B cell (primary cell): ENCODE results near the gene TRIM29. TPM values are rescaled to one million over a fixed set of nuclear protein-coding genes. Genes with fewer than 3 reads are reported as not detected.

Source experiments
- ATAC-seq: fragments of 200-7000 bp; cut with Tn5 transposase; one replicate; pipeline ENCODE4 v1.10.0; 2021; ENCODE audit warnings: low read depth, mild to moderate bottlenecking, moderate number of reproducible peaks, moderate library complexity
- CTCF ChIA-PET: fragments of 350-600 bp; sonication (Branson Sonifier 250); formaldehyde crosslinking; loops from one replicate; lab custom pipeline; 2021; ENCODE audit warnings: antibody characterized with exemption, inconsistent platforms; lab: Charles Lee
- POLR2A ChIA-PET: fragments of 350-600 bp; sonication (Branson Sonifier 250); formaldehyde crosslinking; loops from one replicate; lab custom pipeline; 2021; ENCODE audit warnings: antibody characterized with exemption; lab: Charles Lee
- DNase-seq: peaks from one replicate; pipeline ENCODE4 v3.0.0; 2013
- H2AFZ ChIP-seq: 2 replicates; pipeline ENCODE4 v1.6.1; 2012; ENCODE audit warnings: mild to moderate bottlenecking, low read depth, low read length; ENCODE audit not compliant: insufficient read depth, poor library complexity, severe bottlenecking
- H3K27ac ChIP-seq, 2 donors: 1 replicate in 1 of 2; 2 replicates in 1 of 2; pipeline ENCODE4 v1.5.1; 2012 to 2013; ENCODE audit warnings: low read length in 2 of 2, mild to moderate bottlenecking in 2 of 2, moderate library complexity in 1 of 2
- H3K27me3 ChIP-seq, 4 experiments: fragments of 200-600 bp in 1 of 4; sonication (generic) in 1 of 4; replicated peaks in 1 of 4; 1 replicate in 2 of 4; 2 replicates in 2 of 4; pipeline versions ENCODE4 v1.6.1 to v1.7.0; 2013 to 2016; ENCODE audit warnings: low read length in 3 of 4, mild to moderate bottlenecking in 2 of 4, mixed read lengths in 1 of 4, moderate library complexity in 1 of 4; ENCODE audit not compliant: insufficient read depth in 4 of 4, control insufficient read depth in 3 of 4; ENCODE audit errors: control extremely low read depth in 1 of 4
- H3K36me3 ChIP-seq, 2 experiments: replicated peaks in 1 of 2; 1 replicate in 1 of 2; 2 replicates in 1 of 2; pipeline versions ENCODE4 v1.6.1 to v1.7.1; 2013; ENCODE audit warnings: low read length in 1 of 2; ENCODE audit not compliant: insufficient read depth in 2 of 2, control insufficient read depth in 1 of 2; ENCODE audit errors: control extremely low read depth in 1 of 2, extremely low read depth in 1 of 2
- H3K4me1 ChIP-seq, 2 donors: fragments of 200-600 bp in 1 of 2; sonication (generic) in 1 of 2; 1 replicate in 1 of 2; 2 replicates in 1 of 2; pipeline versions ENCODE4 v1.5.1 to v1.6.1; 2013 to 2017; ENCODE audit warnings: low read length in 2 of 2; ENCODE audit not compliant: control insufficient read depth in 2 of 2, insufficient read depth in 2 of 2
- H3K4me2 ChIP-seq: replicated peaks from 2 replicates; pipeline ENCODE3; 2012; ENCODE audit warnings: mild to moderate bottlenecking, low read depth, low read length; ENCODE audit not compliant: poor library complexity, severe bottlenecking
- H3K4me3 ChIP-seq, 5 experiments: fragments of 200-600 bp in 1 of 5; sonication (generic) in 1 of 5; 1 replicate in 3 of 5; 2 replicates in 2 of 5; pipeline versions ENCODE4 v1.5.1 to v1.7.0; 2011 to 2016; ENCODE audit warnings: low read length in 4 of 5, mild to moderate bottlenecking in 4 of 5, low read depth in 2 of 5, control low read depth in 1 of 5, moderate library complexity in 1 of 5; ENCODE audit not compliant: insufficient read depth in 1 of 5; ENCODE audit errors: control extremely low read depth in 1 of 5, extremely low read depth in 1 of 5
- H3K79me2 ChIP-seq: fragments of 200-600 bp; sonication (generic); one replicate; pipeline ENCODE4 v1.6.0; 2016; ENCODE audit warnings: low read length; ENCODE audit not compliant: control insufficient read depth, insufficient read depth
- H3K9ac ChIP-seq: fragments of 200-600 bp; sonication (generic); 2 replicates; pipeline ENCODE4 v1.6.1; 2017; ENCODE audit warnings: mild to moderate bottlenecking, low read length, moderate library complexity
- H3K9me3 ChIP-seq, 3 donors: one replicate each; pipeline versions ENCODE4 v1.6.1 to v1.7.1; 2013; ENCODE audit warnings: low read length in 2 of 3; ENCODE audit not compliant: control insufficient read depth in 2 of 3, insufficient read depth in 1 of 3; ENCODE audit errors: control extremely low read depth in 1 of 3
- H4K20me1 ChIP-seq: 2 replicates; pipeline ENCODE4 v1.6.0; 2012; ENCODE audit warnings: mild to moderate bottlenecking, low read length; ENCODE audit not compliant: insufficient read depth, control insufficient read depth, poor library complexity, severe bottlenecking
- H3K27ac Mint-ChIP-seq: one replicate; pipeline ENCODE4 v1.8.0; 2021; ENCODE audit warnings: mixed read lengths
- H3K27me3 Mint-ChIP-seq: one replicate; pipeline ENCODE4 v1.8.0; 2021; ENCODE audit warnings: mixed read lengths
- H3K4me1 Mint-ChIP-seq: one replicate; pipeline ENCODE4 v1.8.0; 2021; ENCODE audit warnings: mixed read lengths
- H3K4me3 Mint-ChIP-seq: one replicate; pipeline ENCODE4 v1.8.0; 2021; ENCODE audit warnings: mixed read lengths
- H3K9me3 Mint-ChIP-seq: one replicate; pipeline ENCODE4 v1.8.0; 2022; ENCODE audit warnings: mixed read lengths; ENCODE audit not compliant: insufficient read depth
- EZH2 ChIP-seq: IDR thresholded peaks from 2 replicates; pipeline ENCODE4 v1.6.1; 2012; ENCODE audit warnings: borderline replicate concordance, low read depth, mild to moderate bottlenecking, moderate library complexity, low read length; ENCODE audit not compliant: insufficient read depth, poor library complexity, severe bottlenecking
- WGBS: methylation state at CpG from one replicate; pipeline ENCODE4 v1.1.5; 2013; ENCODE audit warnings: missing lambda C conversion rate; ENCODE audit not compliant: insufficient coverage; 5-methylcytosine and 5-hydroxymethylcytosine counted together
- intact Hi-C: fragments of 100-400 bp; cut with micrococcal nuclease; formaldehyde crosslinking; loops from one replicate; pipeline ENCODE4 v1.10.0; 2022
- polyA plus RNA-seq: library from polyadenylated mRNA; depleted of rRNA; stranded (reverse); fragments of >200 nt; gene quantifications from 2 replicates; pipeline ENCODE4 v1.2.3, GENCODE V29; 2012
- total RNA-seq, 2 donors: library from RNA; stranded (reverse); fragments of 120-200 nt in 1 of 2; gene quantifications; 1 replicate in 1 of 2; 2 replicates in 1 of 2; pipeline versions ENCODE4 v1.2.3 to v1.2.4, GENCODE V29; 2013 to 2022
- TF ChIP-seq, protein P1 (sequence below): fragments of 200-600 bp; IDR thresholded peaks from one replicate; pipeline ENCODE4 v1.8.0; 2022; ENCODE audit warnings: antibody characterized with exemption, mild to moderate bottlenecking

The TRIM29 gene
- total and polyA plus RNA-seq, 2 donors (not counting 1 experiment from before 2014, with no cell fraction given), result not detected

DNA sequence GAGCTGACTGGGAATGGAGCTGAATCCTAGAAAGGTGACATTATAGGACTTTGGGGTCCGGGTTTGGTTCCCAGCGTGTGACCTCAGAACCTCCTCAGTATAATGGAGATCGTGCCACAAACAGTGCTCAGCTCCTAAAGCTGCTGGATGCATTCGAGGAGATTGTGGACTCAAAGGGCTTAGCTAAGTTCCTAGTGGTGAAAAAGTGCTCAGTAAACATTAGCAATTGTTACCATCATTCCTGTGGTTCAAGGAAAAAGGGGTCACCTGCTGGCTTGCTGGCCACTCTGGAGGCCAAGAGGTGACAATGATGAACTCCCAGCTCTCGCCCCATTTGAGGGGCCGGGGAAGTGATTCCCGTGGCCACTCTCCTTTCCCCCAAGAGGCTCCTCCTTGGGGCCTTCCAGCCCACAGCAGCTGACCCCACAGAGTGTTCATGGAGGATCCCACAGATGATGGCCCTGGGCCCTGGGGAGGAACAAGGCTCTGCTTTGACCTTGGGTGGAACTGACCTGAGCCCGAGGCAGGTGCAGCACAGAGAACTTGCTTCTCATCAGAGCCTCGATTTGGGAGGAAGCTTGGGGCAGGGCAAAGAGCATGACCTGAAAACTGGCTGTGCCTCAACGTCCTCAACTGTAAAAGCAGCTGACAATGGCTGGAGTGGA lies 40.1 kb downstream of the TRIM29 start:
- Mint-ChIP-seq H3K4me3 (no peak overlapping the region), H3K27ac (no peak overlapping the region), H3K4me1 (no peaks in the 10 kb centered on the region), H3K9me3 (no peaks in the 10 kb centered on the region), H3K27me3 (peaks cover 31% of the 10 kb centered on the region)
- Histone ChIP-seq H4K20me1 (no peaks in the 10 kb centered on the region), H3K4me3 (no peak overlapping the region), H3K36me3 (no peaks in the 10 kb centered on the region), H3K4me2 (no peak overlapping the region), H3K9me3 (no peaks in the 10 kb centered on the region), H3K27me3 (no peaks in the 10 kb centered on the region), H3K4me1 (no peaks in the 10 kb centered on the region), H2AFZ (no peak overlapping the region), H3K27ac (no peak overlapping the region), H3K79me2 (no peaks in the 10 kb centered on the region), H3K9ac (no peak overlapping the region)
- TF ChIP-seq, protein P1, sequence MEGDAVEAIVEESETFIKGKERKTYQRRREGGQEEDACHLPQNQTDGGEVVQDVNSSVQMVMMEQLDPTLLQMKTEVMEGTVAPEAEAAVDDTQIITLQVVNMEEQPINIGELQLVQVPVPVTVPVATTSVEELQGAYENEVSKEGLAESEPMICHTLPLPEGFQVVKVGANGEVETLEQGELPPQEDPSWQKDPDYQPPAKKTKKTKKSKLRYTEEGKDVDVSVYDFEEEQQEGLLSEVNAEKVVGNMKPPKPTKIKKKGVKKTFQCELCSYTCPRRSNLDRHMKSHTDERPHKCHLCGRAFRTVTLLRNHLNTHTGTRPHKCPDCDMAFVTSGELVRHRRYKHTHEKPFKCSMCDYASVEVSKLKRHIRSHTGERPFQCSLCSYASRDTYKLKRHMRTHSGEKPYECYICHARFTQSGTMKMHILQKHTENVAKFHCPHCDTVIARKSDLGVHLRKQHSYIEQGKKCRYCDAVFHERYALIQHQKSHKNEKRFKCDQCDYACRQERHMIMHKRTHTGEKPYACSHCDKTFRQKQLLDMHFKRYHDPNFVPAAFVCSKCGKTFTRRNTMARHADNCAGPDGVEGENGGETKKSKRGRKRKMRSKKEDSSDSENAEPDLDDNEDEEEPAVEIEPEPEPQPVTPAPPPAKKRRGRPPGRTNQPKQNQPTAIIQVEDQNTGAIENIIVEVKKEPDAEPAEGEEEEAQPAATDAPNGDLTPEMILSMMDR, result no peak
- no peak for TF ChIP-seq EZH2
- intact Hi-C loops, result no loop called here
- CTCF ChIA-PET, result no interaction called here
- DNase-seq (no peak), ATAC-seq (no peak)
- POLR2A ChIA-PET, result no interaction called here
- 73% methylated on average over 7 of the region's 10 CpGs for WGBS

DNA sequence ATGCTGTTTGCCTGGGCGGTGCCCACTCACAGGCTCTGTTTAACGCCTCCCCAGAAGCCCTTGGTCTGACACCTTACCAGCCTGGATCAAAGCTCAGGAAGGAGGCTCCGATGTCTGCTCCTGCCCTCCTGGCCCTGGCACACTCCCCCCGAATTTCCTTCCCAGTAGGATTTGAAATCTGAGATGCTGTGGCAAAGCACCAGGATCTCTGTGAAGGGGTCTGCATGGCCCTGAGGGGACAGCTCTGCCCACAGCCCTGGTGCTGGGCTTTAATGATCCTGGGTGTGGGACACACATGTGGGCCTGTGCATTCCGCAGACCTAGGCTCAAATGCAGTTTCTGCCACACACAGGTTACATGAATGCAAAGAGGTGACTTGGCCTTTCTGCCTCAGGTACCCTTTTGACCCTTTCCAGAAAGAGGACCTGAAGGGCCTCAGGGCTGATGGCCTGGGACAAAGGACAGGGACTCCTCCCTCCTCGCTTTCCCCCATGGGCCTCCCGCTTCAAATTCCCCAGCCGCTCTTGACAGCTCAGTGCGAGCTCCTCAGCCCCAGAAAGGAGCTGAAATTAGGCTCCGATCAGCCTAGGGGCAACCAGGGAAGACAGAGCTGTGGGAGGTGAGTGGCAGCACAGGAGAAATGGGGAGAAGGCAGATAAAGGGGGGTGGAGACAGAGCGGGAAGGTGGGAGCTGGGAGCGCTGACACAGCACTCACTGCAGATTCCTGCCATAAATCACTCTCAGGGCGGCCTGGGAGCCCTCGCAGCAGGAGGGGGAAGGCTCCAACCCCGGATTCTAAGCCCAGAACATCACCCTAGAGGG lies 41.3 kb downstream of the TRIM29 start:
- intact Hi-C loops, result no loop called here
- H3K79me2 ChIP-seq, result no peaks in the 10 kb centered on the region
- WGBS, result 46% methylated on average over 10 of the region's 15 CpGs
- no peak overlapping the region for H3K9ac ChIP-seq
- CTCF ChIA-PET, result no interaction called here
- Mint-ChIP-seq H3K9me3 (no peaks in the 10 kb centered on the region), H3K4me3 (no peak overlapping the region), H3K4me1 (no peaks in the 10 kb centered on the region), H3K27me3 (peaks cover 25% of the 10 kb centered on the region), H3K27ac (no peak overlapping the region)
- ATAC-seq (no peak), DNase-seq (no peak)
- no peaks in the 10 kb centered on the region for H3K4me1 ChIP-seq
- no peaks in the 10 kb centered on the region for H3K36me3 ChIP-seq
- H3K9me3 ChIP-seq, result no peaks in the 10 kb centered on the region
- H4K20me1 ChIP-seq, result no peaks in the 10 kb centered on the region
- H3K4me3 ChIP-seq, result no peak overlapping the region
- no peak overlapping the region for H3K27ac ChIP-seq
- no peak overlapping the region for H3K4me2 ChIP-seq
- TF ChIP-seq EZH2, result no peak
- TF ChIP-seq, protein P1, result no peak
- POLR2A ChIA-PET, result no interaction called here
- H2AFZ ChIP-seq, result no peak overlapping the region
- H3K27me3 ChIP-seq, result no peaks in the 10 kb centered on the region
